ENCODE measurements around the gene ROCK1.

DNA sequence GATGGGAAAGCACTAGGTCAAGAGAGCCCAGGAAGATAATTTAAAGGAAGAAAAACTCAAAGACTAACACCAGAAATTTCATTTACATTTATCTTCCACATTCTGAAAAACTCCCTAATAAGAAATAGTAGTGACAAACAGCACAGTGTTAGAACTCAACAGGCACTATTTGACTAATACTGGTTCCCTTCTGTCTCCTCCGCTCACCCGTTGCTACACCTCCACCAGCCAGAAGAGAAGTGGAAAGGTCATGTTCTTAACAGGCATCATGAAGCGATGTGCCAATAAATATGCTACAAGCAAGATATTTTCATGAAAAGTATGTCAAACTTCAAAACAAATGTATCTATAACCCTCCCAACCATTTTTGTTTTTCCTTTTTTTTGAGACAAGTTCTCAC, 5.7 kb downstream of the ROCK1 start:
- TF ChIP-seq GATA3 (IDR thresholded peaks at IDR 0.05; ENCODE audit: low read depth, low read length) (no peak), GATA2 (IDR thresholded peaks at IDR 0.05; ENCODE audit: low read depth, low read length) (no peak)

All from SH-SY5Y (cell line).